Vagina (tissue), 2 donors: Measurements from ENCODE around the gene ELMOD1. TPM values are rescaled to one million over a fixed set of nuclear protein-coding genes. Genes with fewer than 3 reads are reported as not detected.

Source experiments
- DNase-seq, 2 donors: peaks; one replicate each; pipeline ENCODE4 v3.0.0-alpha.2; 2017; ENCODE audit errors: extremely low spot score in 2 of 2
- H3K27ac ChIP-seq: fragments of 200-600 bp; sonication (generic); one replicate; pipeline ENCODE4 v1.5.1; 2019
- H3K27me3 ChIP-seq: fragments of 200-600 bp; sonication (generic); one replicate; pipeline ENCODE4 v1.5.1; 2019
- H3K36me3 ChIP-seq, 2 donors: fragments of 200-600 bp; sonication (generic); one replicate each; pipeline ENCODE4 v1.5.1; 2017 to 2019
- H3K4me1 ChIP-seq: fragments of 200-600 bp; sonication (generic); one replicate; pipeline ENCODE4 v1.5.1; 2019
- H3K4me3 ChIP-seq, 2 donors: fragments of 200-600 bp; sonication (generic); 1 replicate in 1 of 2; 2 replicates in 1 of 2; pipeline ENCODE4 v1.5.1; 2016 to 2019
- H3K9me3 ChIP-seq: fragments of 200-600 bp; sonication (generic); one replicate; pipeline ENCODE4 v1.5.1; 2019
- POLR2A ChIP-seq, 2 donors: fragments of 450-650 bp; IDR thresholded peaks; one replicate each; pipeline ENCODE4 v1.6.1; 2017; ENCODE audit warnings: antibody characterized with exemption in 2 of 2, mild to moderate bottlenecking in 2 of 2, moderate library complexity in 2 of 2
- POLR2AphosphoS5 ChIP-seq, 2 donors: sonication (generic); formaldehyde crosslinking; IDR thresholded peaks; one replicate each; pipeline ENCODE4 v1.9.0; 2017; ENCODE audit warnings: antibody characterized with exemption in 2 of 2, mild to moderate bottlenecking in 2 of 2, low read depth in 1 of 2; ENCODE audit not compliant: insufficient read depth in 1 of 2
- intact Hi-C: fragments of 100-400 bp; cut with DNase I; formaldehyde crosslinking; loops from one replicate; pipeline ENCODE4 v1.15.1; 2023
- total RNA-seq: library from RNA; depleted of rRNA; stranded (reverse); fragments of >200 nt; gene quantifications from one replicate; pipeline ENCODE4 v1.2.3, GENCODE V29; 2016
- TF ChIP-seq, protein P1 (sequence below), 3 experiments: fragments of 450-650 bp in 2 of 3; fragments of 200-600 bp in 1 of 3; sonication (generic) in 1 of 3; IDR thresholded peaks; one replicate each; pipeline ENCODE4 v1.5.1; 2017 to 2019; ENCODE audit warnings: antibody characterized with exemption in 3 of 3, mild to moderate bottlenecking in 2 of 3, moderate library complexity in 2 of 3

Gene ELMOD1
- total RNA-seq, 1 donor from 2014 or later: not detected

DNA sequence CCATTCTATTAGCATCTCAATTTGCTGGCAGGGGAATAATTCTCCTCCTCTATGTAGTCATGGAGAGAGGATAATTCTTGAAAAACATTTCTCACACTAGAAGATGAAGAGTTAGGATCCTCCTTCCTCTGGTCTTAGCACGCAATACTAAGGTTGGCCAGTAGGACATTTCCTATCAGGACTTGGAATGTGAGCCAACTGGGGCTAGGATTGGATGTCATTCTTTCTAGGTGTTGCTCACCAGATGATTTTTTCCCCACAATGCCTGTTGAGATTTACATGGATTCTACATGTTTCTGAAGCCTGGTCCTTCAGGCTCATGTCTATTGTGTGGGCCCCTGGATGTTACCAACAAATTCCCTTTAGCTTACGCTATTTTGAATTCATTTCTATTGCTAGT, 92.9 kb downstream of the ELMOD1 start:
- no peaks in the 10 kb centered on the region for H3K27me3 ChIP-seq
- no peak for DNase-seq
- TF ChIP-seq POLR2AphosphoS5 (IDR thresholded peaks at IDR 0.05; ENCODE audit: insufficient read depth in 1 of 2, low read depth in 1 of 2): no peak
- no peak for TF ChIP-seq POLR2A (IDR thresholded peaks at IDR 0.05)
- TF ChIP-seq, protein P1, sequence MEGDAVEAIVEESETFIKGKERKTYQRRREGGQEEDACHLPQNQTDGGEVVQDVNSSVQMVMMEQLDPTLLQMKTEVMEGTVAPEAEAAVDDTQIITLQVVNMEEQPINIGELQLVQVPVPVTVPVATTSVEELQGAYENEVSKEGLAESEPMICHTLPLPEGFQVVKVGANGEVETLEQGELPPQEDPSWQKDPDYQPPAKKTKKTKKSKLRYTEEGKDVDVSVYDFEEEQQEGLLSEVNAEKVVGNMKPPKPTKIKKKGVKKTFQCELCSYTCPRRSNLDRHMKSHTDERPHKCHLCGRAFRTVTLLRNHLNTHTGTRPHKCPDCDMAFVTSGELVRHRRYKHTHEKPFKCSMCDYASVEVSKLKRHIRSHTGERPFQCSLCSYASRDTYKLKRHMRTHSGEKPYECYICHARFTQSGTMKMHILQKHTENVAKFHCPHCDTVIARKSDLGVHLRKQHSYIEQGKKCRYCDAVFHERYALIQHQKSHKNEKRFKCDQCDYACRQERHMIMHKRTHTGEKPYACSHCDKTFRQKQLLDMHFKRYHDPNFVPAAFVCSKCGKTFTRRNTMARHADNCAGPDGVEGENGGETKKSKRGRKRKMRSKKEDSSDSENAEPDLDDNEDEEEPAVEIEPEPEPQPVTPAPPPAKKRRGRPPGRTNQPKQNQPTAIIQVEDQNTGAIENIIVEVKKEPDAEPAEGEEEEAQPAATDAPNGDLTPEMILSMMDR (IDR thresholded peaks at IDR 0.05): peak in 1 of 3 experiments; percentile 21
- H3K9me3 ChIP-seq: no peaks in the 10 kb centered on the region
- no peaks in the 10 kb centered on the region for H3K36me3 ChIP-seq
- H3K4me3 ChIP-seq: no peak overlapping the region
- no peak overlapping the region for H3K27ac ChIP-seq
- H3K4me1 ChIP-seq: no peaks in the 10 kb centered on the region
- intact Hi-C loops: loop anchor here (10.0 kb wide), 1 partner anchor 89 kb away; the partner anchor contains the start of gene ELMOD1

DNA sequence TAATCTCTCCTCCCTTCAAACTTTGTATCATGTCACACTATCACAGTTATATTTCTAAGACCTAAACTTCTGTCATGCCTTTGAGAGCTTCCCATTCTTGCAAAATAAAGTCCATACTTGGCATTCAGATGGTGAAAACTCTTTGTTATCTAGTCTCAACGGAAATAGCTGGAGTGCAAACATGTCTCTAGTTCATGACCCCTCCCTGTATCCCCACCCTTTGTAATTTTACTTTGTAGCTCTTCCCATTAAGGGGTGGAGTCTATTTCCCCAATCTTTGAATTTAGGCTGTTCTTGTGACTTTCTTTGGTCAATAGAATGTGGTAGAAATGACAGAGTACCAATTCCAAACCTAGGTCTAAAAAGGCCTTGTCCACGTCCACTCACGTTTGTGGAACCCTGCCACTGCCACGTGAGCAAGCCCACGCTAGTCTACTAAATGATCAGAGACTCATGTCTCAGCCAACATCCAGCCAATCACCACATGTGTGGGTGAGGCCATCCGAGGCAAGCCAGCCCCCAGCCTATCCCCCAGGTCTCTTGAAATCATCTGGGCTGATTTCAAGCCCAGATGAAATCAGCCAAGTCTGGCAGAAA, 97.5 kb downstream of the ELMOD1 start:
- H3K4me1 ChIP-seq: peaks cover 7% of the 10 kb centered on the region
- no peak for DNase-seq
- TF ChIP-seq, protein P1 (IDR thresholded peaks at IDR 0.05): no peak
- TF ChIP-seq POLR2AphosphoS5 (IDR thresholded peaks at IDR 0.05; ENCODE audit: insufficient read depth in 1 of 2, low read depth in 1 of 2) (no peak), POLR2A (IDR thresholded peaks at IDR 0.05) (no peak)
- no peaks in the 10 kb centered on the region for H3K9me3 ChIP-seq
- intact Hi-C loops: loop anchor here (10.0 kb wide), 1 partner anchor 94 kb away; the partner anchor contains the start of gene ELMOD1
- H3K27ac ChIP-seq: no peak overlapping the region
- no peak overlapping the region for H3K4me3 ChIP-seq
- no peaks in the 10 kb centered on the region for H3K27me3 ChIP-seq
- H3K36me3 ChIP-seq: no peaks in the 10 kb centered on the region

DNA sequence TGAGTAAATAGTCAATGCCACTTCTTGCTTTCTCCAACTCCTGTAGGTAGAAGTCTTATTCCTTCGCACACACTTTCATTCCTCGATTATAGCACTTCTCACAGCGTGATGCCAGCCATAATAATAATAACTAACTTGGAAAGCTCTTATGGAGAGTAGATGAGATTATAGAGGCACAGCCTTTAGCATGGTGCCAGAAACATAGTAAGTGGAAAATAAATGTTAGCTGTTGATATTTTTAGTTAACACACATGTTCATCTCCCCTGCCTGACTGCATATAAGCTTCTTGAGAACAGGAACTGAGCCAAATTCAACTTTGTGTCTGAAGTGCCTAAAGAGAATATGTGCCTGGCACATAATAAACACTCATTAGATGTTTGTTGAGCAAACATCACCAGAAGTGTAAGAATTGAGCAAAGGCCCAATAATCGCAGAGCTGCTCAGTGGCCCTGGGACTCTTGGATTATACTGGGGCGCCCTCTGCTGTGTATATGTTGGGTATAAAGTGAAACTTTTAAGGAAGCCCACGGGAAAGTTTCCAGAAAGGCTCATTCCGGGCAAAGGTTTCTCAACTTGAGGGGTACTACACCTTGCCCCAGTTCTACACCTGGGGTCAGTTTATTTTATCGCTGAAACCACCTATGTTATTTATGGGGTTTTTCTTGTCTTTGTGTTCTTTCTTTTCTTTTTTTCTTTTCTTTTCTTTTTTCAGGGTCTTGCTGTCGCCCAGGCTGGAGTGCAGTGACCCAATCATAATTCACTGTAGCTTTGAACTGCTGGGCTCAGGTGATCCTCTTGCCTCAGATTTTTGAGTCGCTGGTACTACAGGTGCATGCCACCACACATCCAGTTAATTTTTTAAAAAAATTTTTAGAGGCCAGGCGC, 98.6 kb downstream of the ELMOD1 start:
- Histone ChIP-seq H3K27me3 (no peaks in the 10 kb centered on the region), H3K36me3 (no peaks in the 10 kb centered on the region), H3K4me1 (peaks cover 7% of the 10 kb centered on the region), H3K27ac (no peak overlapping the region), H3K9me3 (no peaks in the 10 kb centered on the region), H3K4me3 (no peak overlapping the region)
- DNase-seq: no peak
- TF ChIP-seq POLR2A (IDR thresholded peaks at IDR 0.05): no peak
- TF ChIP-seq, protein P1 (IDR thresholded peaks at IDR 0.05): peak in 2 of 3 experiments; percentile 37 to 40
- no peak for TF ChIP-seq POLR2AphosphoS5 (IDR thresholded peaks at IDR 0.05; ENCODE audit: insufficient read depth in 1 of 2, low read depth in 1 of 2)
- intact Hi-C loops: loop anchor here (10.0 kb wide), 1 partner anchor 95 kb away; the partner anchor contains the start of gene ELMOD1

DNA sequence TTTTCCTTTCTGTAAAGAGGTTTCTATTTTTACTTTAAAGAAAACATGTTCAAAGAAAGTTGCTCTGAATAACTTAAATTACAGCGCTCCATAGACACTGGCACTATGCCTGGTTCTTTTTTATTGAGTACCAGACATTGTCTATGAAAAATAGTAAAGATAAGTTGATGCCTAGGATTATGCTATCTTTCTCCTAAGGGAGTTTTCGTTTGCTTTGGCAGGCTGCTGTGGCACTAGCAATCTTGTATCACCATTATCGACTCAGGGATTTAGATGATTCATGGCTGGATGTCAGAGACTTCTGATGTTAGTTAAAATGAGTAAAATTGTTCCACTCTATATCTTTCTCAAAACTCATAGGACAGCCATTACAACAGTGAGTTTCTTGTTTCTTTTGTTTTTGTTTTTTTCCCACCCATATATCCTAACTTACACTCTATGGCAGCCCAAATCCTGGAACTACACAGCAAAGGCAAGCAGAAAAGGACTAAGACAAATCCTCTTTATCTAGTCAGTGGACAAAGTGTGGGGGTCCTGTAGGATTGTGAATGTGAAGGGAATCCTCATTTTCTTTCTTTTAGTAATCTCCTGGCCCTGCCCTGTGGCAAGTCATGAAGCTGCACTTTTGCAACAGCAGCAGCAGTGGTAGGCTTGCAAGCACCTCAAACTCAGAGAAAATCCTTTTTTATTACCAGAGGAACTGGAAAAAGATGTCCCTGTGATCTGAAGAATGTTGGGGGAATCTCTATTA, 100.2 kb downstream of the ELMOD1 start:
- Histone ChIP-seq H3K27ac (no peak overlapping the region), H3K4me3 (no peak overlapping the region), H3K9me3 (no peaks in the 10 kb centered on the region), H3K27me3 (no peaks in the 10 kb centered on the region), H3K36me3 (no peaks in the 10 kb centered on the region), H3K4me1 (peaks cover 7% of the 10 kb centered on the region)
- TF ChIP-seq POLR2AphosphoS5 (IDR thresholded peaks at IDR 0.05; ENCODE audit: insufficient read depth in 1 of 2, low read depth in 1 of 2) (no peak), POLR2A (IDR thresholded peaks at IDR 0.05) (no peak)
- DNase-seq: no peak
- intact Hi-C loops: no loop called here

DNA sequence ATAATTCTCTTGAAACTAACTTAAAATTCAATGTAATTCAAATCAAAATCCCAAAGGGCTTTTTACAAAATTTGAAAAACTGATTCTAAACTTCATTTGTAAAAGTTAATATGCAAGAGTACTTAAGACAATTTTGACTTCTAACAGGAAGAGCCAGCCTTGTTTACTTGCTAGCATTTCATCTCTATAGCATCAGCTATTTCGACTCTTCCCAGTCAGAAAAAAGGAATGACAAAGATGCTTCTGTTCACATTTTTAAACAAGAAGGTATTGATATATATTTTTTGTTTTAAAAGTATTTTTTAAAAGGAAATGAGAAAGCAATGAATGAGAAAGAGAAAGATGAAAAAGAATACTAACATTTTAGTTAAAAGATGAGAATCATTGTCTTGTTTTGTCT, 104.5 kb downstream of the ELMOD1 start:
- DNase-seq: no peak
- H3K36me3 ChIP-seq: no peaks in the 10 kb centered on the region
- no peaks in the 10 kb centered on the region for H3K27me3 ChIP-seq
- intact Hi-C loops: no loop called here
- no peaks in the 10 kb centered on the region for H3K9me3 ChIP-seq
- H3K4me1 ChIP-seq: no peaks in the 10 kb centered on the region
- H3K4me3 ChIP-seq: no peak overlapping the region
- TF ChIP-seq POLR2A (IDR thresholded peaks at IDR 0.05): no peak
- no peak overlapping the region for H3K27ac ChIP-seq
